Smooth muscle cell (in vitro differentiated cells): ENCODE results near the gene DYNLT5. TPM values are rescaled to one million over a fixed set of nuclear protein-coding genes. Genes with fewer than 3 reads are reported as not detected.
"Not testable (repeated sequence)": the region's sequence is repeated elsewhere in the genome, so short reads cannot be mapped to it uniquely, and the experiment has no call there.

Source experiments
- DNase-seq: peaks from one replicate; lab custom pipeline; 2025; ENCODE audit not compliant: unreplicated experiment; lab: John Stamatoyannopoulos, UW
- H2AFZ ChIP-seq: fragments of 200-600 bp; sonication (generic); 2 replicates; pipeline ENCODE4 v1.6.0; 2016; ENCODE audit warnings: antibody characterized with exemption, low read depth, mild to moderate bottlenecking
- H3F3A ChIP-seq: fragments of 200-600 bp; sonication (generic); 2 replicates; pipeline ENCODE4 v1.6.0; 2017; ENCODE audit warnings: antibody characterized with exemption, low read depth
- H3K27ac ChIP-seq: fragments of 200-600 bp; sonication (generic); 2 replicates; pipeline ENCODE4 v1.5.1; 2016; ENCODE audit warnings: low read depth, mild to moderate bottlenecking
- H3K27me3 ChIP-seq: fragments of 200-600 bp; sonication (generic); 2 replicates; pipeline ENCODE4 v1.6.1; 2016; ENCODE audit warnings: low read depth, mild to moderate bottlenecking
- H3K36me3 ChIP-seq: fragments of 200-600 bp; sonication (generic); 2 replicates; pipeline ENCODE4 v1.5.1; 2016; ENCODE audit warnings: low read depth
- H3K4me1 ChIP-seq: fragments of 200-600 bp; sonication (generic); 2 replicates; pipeline ENCODE4 v1.5.1; 2016; ENCODE audit warnings: low read depth
- H3K4me2 ChIP-seq: fragments of 200-600 bp; sonication (generic); 2 replicates; pipeline ENCODE4 v1.6.0; 2016; ENCODE audit warnings: mild to moderate bottlenecking
- H3K4me3 ChIP-seq: fragments of 200-600 bp; sonication (generic); 2 replicates; pipeline ENCODE4 v1.5.1; 2016; ENCODE audit warnings: mild to moderate bottlenecking
- H3K79me2 ChIP-seq: fragments of 200-600 bp; sonication (generic); 2 replicates; pipeline ENCODE4 v1.6.0; 2016; ENCODE audit warnings: low read depth, mild to moderate bottlenecking
- H3K9ac ChIP-seq: fragments of 200-600 bp; sonication (generic); 2 replicates; pipeline ENCODE4 v1.6.0; 2016; ENCODE audit warnings: low read depth
- H3K9me3 ChIP-seq: fragments of 200-600 bp; sonication (generic); replicated peaks from 2 replicates; pipeline ENCODE4 v1.5.1; 2016; ENCODE audit warnings: low read depth
- H4K20me1 ChIP-seq: fragments of 200-600 bp; sonication (generic); 2 replicates; pipeline ENCODE4 v1.6.0; 2016; ENCODE audit warnings: low read depth
- WGBS: methylation state at CpG from one replicate; pipeline ENCODE4 v1.1.7; 2016; ENCODE audit warnings: low lambda C conversion rate; 5-methylcytosine and 5-hydroxymethylcytosine counted together
- polyA plus RNA-seq: library from polyadenylated mRNA; unstranded; fragments of >200 nt; fragmentation: Nextera tagmentation; extraction: Ambion mirVana; gene quantifications from 2 replicates; pipeline ENCODE4 v1.2.1, GENCODE V29; 2016
- total RNA-seq: library from RNA; depleted of rRNA; stranded (reverse); fragments of >200 nt; gene quantifications from 2 replicates; pipeline ENCODE4 v1.2.3, GENCODE V29; 2014
- TF ChIP-seq, protein P1 (sequence below): fragments of 200-600 bp; sonication (generic); IDR thresholded peaks from 2 replicates; pipeline ENCODE4 v1.5.1; 2017; ENCODE audit warnings: borderline replicate concordance, mild to moderate bottlenecking, antibody characterized with exemption; ENCODE audit not compliant: insufficient read depth, poor library complexity, severe bottlenecking

The DYNLT5 gene
- total and polyA plus RNA-seq, 2 experiments from 2014 or later = 1.3 TPM; not detected in 1

DNA sequence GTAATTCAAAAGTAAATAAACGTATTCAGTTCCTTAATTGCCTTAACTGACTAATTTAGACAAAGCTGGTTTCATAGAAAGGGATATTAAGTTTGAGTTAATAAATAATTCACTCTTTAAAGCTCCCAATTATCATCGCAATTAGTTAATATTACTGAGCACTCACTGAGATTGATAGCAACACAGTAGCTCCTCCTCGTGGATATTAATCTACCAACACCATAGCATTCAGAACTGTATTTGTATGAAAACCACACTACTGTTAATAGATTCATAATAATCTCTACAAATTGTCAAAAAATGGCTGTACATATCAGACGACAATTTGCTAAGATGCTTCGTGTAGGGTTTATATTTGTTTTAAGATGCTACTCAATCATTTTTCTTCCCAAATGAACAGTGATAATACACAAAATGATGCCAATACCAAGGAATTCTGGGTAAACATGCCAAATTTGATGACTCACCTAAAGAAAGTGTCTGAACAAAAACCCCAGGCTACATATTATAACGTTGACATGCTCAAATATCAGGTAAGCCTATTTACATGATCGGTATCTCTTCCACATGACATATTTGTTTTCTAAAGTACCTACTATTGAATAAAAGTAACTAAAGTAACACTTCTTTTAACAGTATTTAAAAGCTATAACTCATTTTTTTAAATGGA lies 18.8 kb upstream of the DYNLT5 start:
- Histone ChIP-seq H3K4me2 (peak overlapping the region; percentile 18), H4K20me1 (no peaks in the 10 kb centered on the region), H3K4me1 (no peaks in the 10 kb centered on the region), H3K79me2 (no peaks in the 10 kb centered on the region), H3K9ac (peak overlapping the region; percentile 4), H3F3A (peaks cover 7% of the 10 kb centered on the region), H3K36me3 (no peaks in the 10 kb centered on the region), H3K27ac (no peak overlapping the region), H2AFZ (peak overlapping the region; percentile 6), H3K27me3 (no peaks in the 10 kb centered on the region), H3K4me3 (no peak overlapping the region), H3K9me3 (no peaks in the 10 kb centered on the region)
- no peak for DNase-seq
- TF ChIP-seq, protein P1, sequence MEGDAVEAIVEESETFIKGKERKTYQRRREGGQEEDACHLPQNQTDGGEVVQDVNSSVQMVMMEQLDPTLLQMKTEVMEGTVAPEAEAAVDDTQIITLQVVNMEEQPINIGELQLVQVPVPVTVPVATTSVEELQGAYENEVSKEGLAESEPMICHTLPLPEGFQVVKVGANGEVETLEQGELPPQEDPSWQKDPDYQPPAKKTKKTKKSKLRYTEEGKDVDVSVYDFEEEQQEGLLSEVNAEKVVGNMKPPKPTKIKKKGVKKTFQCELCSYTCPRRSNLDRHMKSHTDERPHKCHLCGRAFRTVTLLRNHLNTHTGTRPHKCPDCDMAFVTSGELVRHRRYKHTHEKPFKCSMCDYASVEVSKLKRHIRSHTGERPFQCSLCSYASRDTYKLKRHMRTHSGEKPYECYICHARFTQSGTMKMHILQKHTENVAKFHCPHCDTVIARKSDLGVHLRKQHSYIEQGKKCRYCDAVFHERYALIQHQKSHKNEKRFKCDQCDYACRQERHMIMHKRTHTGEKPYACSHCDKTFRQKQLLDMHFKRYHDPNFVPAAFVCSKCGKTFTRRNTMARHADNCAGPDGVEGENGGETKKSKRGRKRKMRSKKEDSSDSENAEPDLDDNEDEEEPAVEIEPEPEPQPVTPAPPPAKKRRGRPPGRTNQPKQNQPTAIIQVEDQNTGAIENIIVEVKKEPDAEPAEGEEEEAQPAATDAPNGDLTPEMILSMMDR = no peak
- WGBS = 78% methylated on average over 7 of the region's 7 CpGs

DNA sequence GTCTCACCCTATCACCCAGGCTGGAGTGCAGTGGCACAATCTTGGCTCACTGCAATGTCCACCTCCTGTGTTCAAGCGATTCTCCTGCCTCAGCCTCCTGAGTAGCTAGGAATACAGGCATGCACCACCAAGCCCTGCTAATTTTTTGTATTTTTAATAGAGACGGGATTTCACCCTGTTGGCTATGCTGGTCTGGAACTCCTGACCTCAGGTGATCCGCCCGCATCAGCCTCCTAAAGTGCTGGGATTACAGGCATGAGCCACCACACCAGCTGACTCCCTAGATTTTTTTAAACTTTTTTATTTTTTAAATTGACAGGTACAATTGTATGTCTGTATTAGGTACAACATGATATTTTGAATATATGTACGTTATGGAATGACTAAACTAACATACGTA lies 17.7 kb upstream of the DYNLT5 start:
- H3K4me1 ChIP-seq, H3K36me3 ChIP-seq: not testable (repeated sequence)

DNA sequence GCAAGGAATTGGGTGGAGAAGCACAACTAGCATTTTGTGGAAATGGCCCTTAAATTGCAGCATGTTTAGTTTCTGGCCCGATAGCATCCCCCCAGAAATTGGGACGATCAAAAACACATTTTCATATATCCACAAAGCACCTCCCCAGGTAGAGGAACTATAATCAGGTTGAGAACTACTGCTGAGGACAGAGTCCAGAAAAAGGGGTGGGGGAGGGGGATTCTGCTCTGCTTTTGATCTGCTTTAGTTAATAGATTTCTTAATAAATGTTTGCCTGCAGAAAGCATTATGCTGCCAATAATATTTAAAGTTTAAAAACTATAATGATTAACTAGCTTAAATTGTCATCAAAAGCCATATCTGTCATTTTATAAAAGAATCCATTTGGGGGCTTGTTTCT lies 14.4 kb upstream of the DYNLT5 start:
- Histone ChIP-seq H3K9ac (no peak overlapping the region), H3K36me3 (no peaks in the 10 kb centered on the region), H3K79me2 (no peaks in the 10 kb centered on the region), H3K4me3 (no peak overlapping the region), H3K9me3 (no peaks in the 10 kb centered on the region), H3K4me1 (no peaks in the 10 kb centered on the region), H3F3A (no peaks in the 10 kb centered on the region), H4K20me1 (no peaks in the 10 kb centered on the region), H3K27ac (no peak overlapping the region), H2AFZ (no peak overlapping the region), H3K27me3 (no peaks in the 10 kb centered on the region), H3K4me2 (no peak overlapping the region)
- TF ChIP-seq, protein P1 = no peak
- DNase-seq = no peak
- 85% methylated on average over 2 of the region's 2 CpGs for WGBS

More for the DNA sequence above, 17.7 kb upstream of the DYNLT5 start:
- H3K79me2 ChIP-seq, H3K9ac ChIP-seq, H3F3A ChIP-seq, H4K20me1 ChIP-seq, H3K27me3 ChIP-seq, H3K9me3 ChIP-seq, H2AFZ ChIP-seq, H3K4me2 ChIP-seq, DNase-seq, H3K4me3 ChIP-seq, H3K27ac ChIP-seq: not testable (repeated sequence)
- WGBS = 79% methylated on average over 6 of the region's 6 CpGs

DNA sequence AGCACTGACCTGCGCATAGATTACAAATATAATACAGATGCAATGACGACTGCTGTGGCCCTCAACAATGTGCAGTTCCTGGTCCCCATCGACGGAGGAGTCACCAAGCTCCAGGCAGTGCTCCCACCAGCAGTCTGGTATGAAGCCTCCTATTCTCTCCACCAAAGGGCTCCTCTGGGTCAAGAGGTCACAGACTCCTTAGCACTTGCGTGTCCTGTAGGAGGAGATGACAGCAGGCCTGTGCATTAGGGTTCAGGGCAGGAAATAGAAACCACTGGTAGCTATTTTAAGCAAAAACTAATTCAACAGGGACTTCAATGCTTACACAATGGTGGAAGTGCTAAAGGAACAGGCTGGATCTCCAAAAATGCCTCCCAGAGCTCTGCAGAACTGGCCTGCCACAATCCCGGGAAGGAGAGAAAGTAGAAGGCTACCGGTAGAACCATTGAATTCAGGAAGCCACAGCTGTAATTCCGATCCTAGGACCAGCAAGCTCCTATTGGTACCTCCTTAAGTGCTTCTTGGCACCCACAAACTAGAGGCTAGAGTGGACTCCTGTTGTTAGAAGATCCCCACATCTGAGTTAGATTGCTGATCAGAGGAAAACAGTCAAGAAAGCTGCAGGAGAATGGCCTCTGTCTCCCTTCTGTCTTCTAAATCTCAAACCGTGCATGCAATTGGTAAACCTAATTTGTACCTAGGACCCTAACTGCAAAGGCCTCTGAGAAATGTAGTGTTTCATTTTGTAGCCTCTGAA lies 12.7 kb upstream of the DYNLT5 start:
- H3K27me3 ChIP-seq = no peaks in the 10 kb centered on the region
- H3K79me2 ChIP-seq = no peaks in the 10 kb centered on the region
- TF ChIP-seq, protein P1 = no peak
- H3K9me3 ChIP-seq = no peaks in the 10 kb centered on the region
- H4K20me1 ChIP-seq = no peaks in the 10 kb centered on the region
- H3K4me1 ChIP-seq = no peaks in the 10 kb centered on the region
- H2AFZ ChIP-seq = no peak overlapping the region
- no peaks in the 10 kb centered on the region for H3K36me3 ChIP-seq
- H3F3A ChIP-seq = no peaks in the 10 kb centered on the region
- H3K9ac ChIP-seq = no peak overlapping the region
- H3K27ac ChIP-seq = no peak overlapping the region
- no peak for DNase-seq
- WGBS = 89% methylated on average over 9 of the region's 9 CpGs
- H3K4me2 ChIP-seq = no peak overlapping the region
- no peak overlapping the region for H3K4me3 ChIP-seq
